Fibroblast of skin of scalp (primary cell): ENCODE data around the gene FZD10. TPM values are rescaled to one million over a fixed set of nuclear protein-coding genes. Genes with fewer than 3 reads are reported as not detected.

ENCODE experiments used
- DNase-seq: peaks from one replicate; pipeline ENCODE4 v3.0.0-alpha.2; 2013
- polyA plus RNA-seq, 2 experiments: library from polyadenylated mRNA; unstranded; fragments of 120-200 nt; gene quantifications; one replicate each; pipeline ENCODE4 v1.2.1, GENCODE V29; 2013; ENCODE audit not compliant: insufficient read length in 2 of 2

The FZD10 gene, protein sequence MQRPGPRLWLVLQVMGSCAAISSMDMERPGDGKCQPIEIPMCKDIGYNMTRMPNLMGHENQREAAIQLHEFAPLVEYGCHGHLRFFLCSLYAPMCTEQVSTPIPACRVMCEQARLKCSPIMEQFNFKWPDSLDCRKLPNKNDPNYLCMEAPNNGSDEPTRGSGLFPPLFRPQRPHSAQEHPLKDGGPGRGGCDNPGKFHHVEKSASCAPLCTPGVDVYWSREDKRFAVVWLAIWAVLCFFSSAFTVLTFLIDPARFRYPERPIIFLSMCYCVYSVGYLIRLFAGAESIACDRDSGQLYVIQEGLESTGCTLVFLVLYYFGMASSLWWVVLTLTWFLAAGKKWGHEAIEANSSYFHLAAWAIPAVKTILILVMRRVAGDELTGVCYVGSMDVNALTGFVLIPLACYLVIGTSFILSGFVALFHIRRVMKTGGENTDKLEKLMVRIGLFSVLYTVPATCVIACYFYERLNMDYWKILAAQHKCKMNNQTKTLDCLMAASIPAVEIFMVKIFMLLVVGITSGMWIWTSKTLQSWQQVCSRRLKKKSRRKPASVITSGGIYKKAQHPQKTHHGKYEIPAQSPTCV
- 0.11 TPM for polyA plus RNA-seq (2013, experiment 1 of 2; ENCODE audit: insufficient read length)
- 0.65 TPM for polyA plus RNA-seq (2013, experiment 2 of 2; ENCODE audit: insufficient read length)

DNA sequence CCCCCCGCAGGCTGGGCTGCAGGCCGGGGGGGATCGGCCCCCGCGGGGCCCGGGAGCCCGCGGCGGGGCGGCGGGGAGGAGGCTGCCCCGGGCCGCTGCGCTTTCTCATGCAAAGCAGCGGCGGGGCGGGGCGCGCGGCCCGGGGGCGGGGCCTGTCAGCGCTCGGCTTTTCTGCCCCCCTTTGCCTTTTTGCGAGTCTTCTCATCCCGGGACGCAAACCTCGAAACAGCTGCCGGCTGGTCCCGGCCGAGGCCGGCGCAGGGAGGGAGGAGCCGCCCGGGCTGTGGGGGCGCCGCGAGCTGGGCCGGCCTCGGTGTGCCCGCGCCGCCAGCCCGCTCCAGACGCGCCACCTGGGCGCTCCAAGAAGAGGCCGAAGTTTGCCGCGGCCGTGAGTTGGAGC lies at the start of gene FZD10:
Gene FZD10 (plus strand): TSS at position 198 of the 400 bp plus-strand sequence. CDS start 479 bp downstream, outside the sequence.
- peak; percentile 39 for DNase-seq

GRCh38 chr12:130114952-130115351 lies 47.3 kb upstream of the FZD10 start:
- no peak for DNase-seq

DNA sequence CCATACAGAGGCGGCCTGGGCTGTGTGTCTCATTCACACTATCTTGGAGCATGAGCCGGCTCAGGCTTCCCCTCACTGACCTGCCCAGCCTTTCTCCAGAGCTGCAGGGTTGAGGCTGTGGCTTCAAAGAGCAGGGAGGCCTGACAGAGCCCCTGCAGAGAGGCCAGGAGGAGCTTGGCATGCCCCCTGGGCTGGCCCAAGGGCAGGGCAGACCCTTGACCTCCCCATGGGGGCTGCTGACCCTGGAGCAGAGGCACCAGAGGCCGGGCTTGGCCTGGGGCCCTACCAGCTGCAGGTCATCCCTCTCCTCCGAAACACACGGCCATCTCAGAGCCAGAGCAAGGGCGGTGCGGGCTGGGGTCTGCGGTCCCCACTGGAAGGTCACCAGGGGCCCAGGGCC lies 46.6 kb upstream of the FZD10 start:
- DNase-seq, result no peak

GRCh38 chr12:130116791-130117190 lies 45.5 kb upstream of the FZD10 start:
- no peak for DNase-seq

DNA sequence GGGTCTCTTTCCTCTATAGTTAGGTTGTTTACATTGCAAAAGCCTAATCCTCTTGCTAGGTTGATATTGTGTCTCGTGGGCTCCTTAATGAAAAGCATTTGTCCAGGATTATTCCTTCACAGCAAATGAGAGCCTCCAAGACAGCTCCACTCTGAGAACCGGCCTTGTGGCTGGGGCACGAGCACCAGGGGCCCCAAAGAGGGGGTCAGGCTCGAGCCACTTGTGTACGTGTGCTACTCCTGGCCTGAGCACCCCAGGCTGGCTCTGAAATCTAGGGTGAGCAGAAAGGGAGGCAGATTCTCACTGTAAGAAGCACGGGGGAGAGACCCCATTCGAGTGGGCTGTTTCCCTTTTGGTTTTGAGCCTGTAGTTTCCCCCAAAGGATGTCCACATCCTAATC lies 45.0 kb upstream of the FZD10 start:
- no peak for DNase-seq

DNA sequence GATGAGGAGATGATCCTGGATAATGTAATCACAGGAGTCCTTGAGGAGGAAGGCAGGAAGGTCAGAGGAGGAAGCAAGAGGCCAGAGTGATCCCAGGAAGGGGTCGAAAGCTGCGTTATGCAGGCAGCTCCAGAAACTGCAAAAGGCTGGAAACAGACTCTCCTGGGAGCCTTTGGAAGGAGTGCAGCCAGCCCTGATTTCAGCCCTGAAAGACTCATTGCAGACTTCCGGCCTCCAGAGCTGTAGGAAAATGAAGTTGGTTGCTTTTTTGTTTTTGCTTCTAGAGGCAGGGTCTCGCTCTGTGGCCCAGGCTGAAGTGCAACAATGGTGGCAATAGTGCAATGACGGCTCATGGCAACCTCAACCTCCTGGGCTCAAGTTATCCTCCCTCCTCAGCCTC lies 44.6 kb upstream of the FZD10 start:
- no peak for DNase-seq

- DNase-seq, result no peak
Observed at GRCh38 chr12:130118181-130118580, 44.1 kb upstream of the FZD10 start.

DNA sequence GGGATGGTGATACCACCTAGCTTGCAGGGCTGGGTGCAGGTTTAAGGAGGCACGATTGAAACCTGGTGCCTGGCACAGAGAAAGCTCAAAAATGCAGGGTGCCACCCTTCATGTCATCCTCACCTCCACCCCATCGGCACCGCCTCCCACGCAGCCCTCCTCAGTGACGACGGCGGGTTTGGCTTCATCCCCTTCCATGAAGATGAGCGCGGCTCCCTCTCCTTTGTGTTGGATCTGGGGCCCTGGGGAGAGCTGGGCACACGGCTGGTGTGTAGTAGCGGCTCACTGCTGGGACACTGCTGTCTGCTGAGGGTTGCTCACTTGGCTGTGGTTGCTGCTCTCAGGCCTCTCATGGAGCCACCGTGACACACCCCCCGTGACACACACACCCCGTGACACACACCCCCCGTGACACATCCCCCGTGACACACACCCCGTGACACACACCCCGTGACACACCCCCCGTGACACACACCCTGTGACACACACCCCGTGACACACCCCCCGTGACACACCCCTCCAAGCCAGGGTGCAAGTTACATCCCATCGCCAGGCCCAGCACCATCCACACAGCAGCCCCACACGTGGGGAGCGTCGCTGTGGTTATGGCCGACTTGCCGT lies 42.9 kb upstream of the FZD10 start:
- DNase-seq, result no peak

GRCh38 chr12:130120012-130120805 lies 42.1 kb upstream of the FZD10 start:
- no peak for DNase-seq

GRCh38 chr12:130121226-130122000 lies 40.9 kb upstream of the FZD10 start:
- no peak for DNase-seq

- no peak for DNase-seq
Observed at GRCh38 chr12:130122356-130122755, 39.9 kb upstream of the FZD10 start.

GRCh38 chr12:130124106-130124505 lies 38.2 kb upstream of the FZD10 start:
- DNase-seq, result no peak

DNA sequence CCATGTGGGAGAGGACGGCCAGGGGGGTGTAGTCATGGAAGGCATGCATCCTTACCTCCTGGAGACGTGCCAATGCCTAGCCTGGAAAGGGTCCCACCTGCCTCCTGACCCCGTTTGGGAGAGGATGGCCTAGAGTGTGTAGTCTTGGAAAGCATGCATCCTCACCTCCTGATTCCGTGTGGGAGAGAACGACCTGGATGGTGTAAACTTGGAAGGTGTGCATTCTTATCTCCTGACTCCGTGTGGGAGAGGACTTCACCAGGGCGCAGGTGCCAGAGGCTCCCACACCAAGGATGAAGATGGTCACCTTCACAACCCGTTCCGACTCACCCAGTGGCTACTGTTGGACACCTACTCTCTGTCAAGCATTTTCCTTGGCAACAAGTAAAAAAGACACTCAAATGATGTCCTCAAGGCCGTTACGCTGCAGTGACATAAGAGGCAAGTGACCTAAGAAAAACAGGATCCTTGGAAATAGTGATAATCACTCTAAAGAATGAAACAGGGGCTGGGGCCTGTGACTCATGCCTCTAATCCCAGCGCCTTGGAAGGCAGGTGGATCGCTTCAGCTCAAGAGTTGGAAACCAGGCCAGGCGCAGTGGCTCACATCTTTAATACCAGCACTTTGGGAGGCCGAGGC lies 37.5 kb upstream of the FZD10 start:
- no peak for DNase-seq

DNA sequence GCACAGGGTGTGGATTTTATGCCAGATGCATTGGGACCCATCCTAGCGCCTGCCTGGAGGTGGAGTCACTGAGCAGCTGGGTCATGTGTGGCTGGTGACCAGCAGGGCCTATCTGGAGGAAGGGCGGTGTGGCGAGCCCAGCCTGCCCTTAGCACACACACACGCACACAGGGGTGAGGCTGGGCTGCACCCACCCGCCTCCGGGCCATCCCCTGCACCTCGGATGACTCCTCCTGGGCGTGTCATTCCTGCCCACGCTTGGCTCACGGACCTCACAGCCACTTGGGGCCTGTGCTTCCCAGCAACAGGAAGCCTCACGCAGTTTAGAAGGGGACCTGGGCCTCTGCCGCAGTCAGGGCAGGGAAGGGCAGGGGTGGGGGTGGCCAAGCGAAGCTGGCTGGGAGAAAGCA lies 36.2 kb upstream of the FZD10 start:
- no peak for DNase-seq

- DNase-seq, result no peak
Observed at GRCh38 chr12:130127532-130127911, 34.7 kb upstream of the FZD10 start.

DNA sequence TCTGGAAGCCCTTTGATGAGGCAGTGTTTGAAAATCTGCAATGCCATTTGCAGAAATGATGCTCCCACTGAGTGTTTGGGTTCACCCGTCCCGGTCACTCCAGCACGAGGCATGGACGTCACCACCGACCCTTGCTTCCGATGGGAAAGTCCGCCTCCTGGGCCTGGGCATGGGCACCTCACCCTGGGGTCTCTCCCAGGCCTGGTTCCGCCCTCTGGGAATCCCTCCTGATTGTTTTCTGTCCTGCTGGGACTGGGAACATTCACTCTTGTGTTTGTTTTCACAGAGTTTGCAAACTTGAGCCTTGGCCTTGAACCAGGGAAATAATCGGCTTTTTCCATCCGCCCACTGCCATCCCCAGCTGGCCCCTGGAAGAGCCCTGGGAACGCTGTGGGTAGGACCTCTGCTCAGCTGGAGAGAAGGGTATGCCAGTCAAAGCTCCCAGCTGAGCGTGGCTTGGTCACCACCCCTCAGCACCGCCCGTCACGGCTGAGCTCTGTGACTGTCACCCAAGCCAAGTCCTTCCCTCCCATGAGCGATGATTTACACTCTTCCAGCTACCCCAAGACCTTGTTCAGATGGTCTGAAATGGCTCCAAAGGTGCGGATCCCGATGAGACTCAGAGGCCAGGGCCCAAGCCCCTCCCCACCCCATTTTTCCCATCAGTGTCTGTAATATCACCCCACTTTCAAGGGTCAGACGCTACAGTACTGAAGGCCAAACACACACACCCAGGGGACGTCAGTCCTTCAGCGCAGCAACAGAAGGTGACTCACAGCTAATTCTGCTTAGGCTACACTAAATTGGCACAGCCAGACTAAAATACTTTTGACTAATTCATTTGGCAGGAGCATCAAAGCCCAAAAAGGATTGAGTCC lies 34.1 kb upstream of the FZD10 start:
- DNase-seq, result peak; percentile 22

DNA sequence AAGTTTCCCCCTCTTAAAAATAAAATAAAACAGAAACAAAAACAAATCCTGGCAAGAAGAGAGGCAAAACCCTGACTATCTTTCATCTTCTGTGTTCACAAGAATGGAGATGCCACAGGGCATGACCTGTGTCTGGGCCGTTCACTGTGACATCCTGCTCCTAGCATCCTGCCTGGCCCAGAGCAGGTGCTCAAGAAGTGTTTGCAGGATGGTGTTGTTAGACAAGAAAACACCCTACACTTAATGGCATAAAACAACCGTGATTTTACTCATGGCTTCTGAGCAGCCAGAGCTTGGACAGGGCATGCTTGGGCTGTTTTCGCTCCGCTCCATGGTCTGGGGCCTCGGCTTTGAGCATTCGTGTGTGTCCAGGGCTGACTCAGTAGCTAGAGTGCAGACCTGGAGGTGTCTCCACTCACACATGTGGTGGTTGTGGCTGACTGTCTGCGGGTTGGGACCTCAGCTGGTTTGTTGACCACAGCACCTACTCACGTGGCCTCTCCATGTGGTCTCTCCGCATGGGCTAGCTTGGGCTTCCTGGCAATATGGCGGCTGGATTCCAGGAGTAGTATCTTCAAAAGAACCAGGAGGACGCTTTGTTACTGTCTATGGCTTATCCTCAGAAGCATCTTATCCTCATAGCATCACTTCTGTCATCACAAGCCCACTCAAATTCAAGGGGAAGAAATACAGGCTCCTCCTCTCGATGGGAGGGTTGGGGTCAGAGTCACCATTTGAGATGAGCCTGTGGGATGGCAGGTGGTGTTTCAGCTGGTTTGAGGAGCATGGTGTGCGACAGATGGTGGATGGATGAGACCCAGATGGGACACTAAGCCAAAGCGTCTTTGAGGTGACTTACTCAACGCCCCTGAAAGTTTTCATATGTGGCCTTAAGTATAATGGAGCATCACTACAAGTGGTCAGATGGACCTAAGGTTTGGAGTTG lies 33.2 kb upstream of the FZD10 start:
- no peak for DNase-seq

GRCh38 chr12:130130346-130130745 lies 31.9 kb upstream of the FZD10 start:
- DNase-seq, result no peak

DNA sequence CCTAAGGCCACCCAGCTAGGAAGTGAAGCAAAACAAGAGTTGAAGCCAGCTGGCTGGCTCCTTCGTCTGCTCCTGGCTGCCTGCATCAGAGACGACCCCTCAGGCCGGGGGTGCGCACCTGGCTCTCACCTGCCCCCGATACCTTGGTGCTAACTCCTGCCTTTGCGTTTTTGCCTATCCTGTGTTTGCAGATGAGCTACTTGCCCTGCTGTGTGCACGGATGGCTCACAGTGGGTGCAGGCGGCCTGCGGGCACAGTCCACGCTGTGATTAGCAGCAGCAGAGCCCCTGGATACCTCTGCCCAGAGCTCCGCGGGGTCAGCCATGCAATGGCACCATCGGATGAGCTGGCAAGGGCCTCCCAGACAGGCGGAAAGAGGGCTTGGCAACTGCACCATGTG lies 31.2 kb upstream of the FZD10 start:
- DNase-seq, result no peak
